HepG2 (cell line): ENCODE results near the gene GNPDA1. TPM values are rescaled to one million over a fixed set of nuclear protein-coding genes. Genes with fewer than 3 reads are reported as not detected.

Experiments used
- ATF7-NPFF ChIP-seq: sonication (generic); formaldehyde crosslinking; IDR thresholded peaks from 2 replicates; pipeline ENCODE4 v1.8.1; 2023; ENCODE audit warnings: mild to moderate bottlenecking, low read depth, missing genetic modification reagents, moderate library complexity
- BHLHE40 ChIP-seq: IDR thresholded peaks from 2 replicates; pipeline ENCODE4 v1.6.1; 2011; ENCODE audit warnings: low read length, improper control_type of control experiment
- CBX2 ChIP-seq, 2 experiments: fragments of 200-600 bp in 1 of 2; sonication (generic); formaldehyde crosslinking in 1 of 2; IDR thresholded peaks; 2 replicates each; pipeline versions ENCODE4 v1.7.0 to v1.8.1; 2018 to 2022; ENCODE audit warnings: low read depth in 2 of 2, low read length in 1 of 2, mild to moderate bottlenecking in 1 of 2, missing genetic modification reagents in 1 of 2
- DNMT1 ChIP-seq: sonication (generic); formaldehyde crosslinking; IDR thresholded peaks from 2 replicates; pipeline ENCODE4 v1.5.1; 2020; ENCODE audit warnings: mild to moderate bottlenecking, missing genetic modification reagents
- DR1 ChIP-seq: sonication (generic); formaldehyde crosslinking; IDR thresholded peaks from 2 replicates; pipeline ENCODE4 v1.8.0; 2021; ENCODE audit warnings: mild to moderate bottlenecking, missing genetic modification reagents, inconsistent platforms
- ELF4 ChIP-seq: sonication (generic); formaldehyde crosslinking; IDR thresholded peaks from 2 replicates; pipeline ENCODE4 v1.5.0; 2020; ENCODE audit warnings: missing genetic modification reagents, mild to moderate bottlenecking, moderate library complexity, borderline replicate concordance
- FOXO1 ChIP-seq: sonication (generic); formaldehyde crosslinking; IDR thresholded peaks from 2 replicates; pipeline ENCODE4 v1.4.0; 2020; ENCODE audit warnings: missing genetic modification reagents
- HOXA5 ChIP-seq: sonication (generic); formaldehyde crosslinking; IDR thresholded peaks from 2 replicates; pipeline ENCODE4 v1.4.0; 2020; ENCODE audit warnings: missing genetic modification reagents
- POLR2AphosphoS5 ChIP-seq: IDR thresholded peaks from 2 replicates; pipeline ENCODE4 v1.6.1; 2012; ENCODE audit warnings: low read depth, low read length
- RFXAP ChIP-seq: sonication (generic); formaldehyde crosslinking; IDR thresholded peaks from 2 replicates; pipeline ENCODE4 v1.4.0; 2020; ENCODE audit warnings: missing genetic modification reagents, borderline replicate concordance
- THAP11 ChIP-seq: IDR thresholded peaks from 2 replicates; pipeline ENCODE4 v1.6.1; 2016; ENCODE audit warnings: missing biosample characterization, missing genetic modification reagents
- TOPORS ChIP-seq: sonication (generic); formaldehyde crosslinking; IDR thresholded peaks from 2 replicates; pipeline ENCODE4 v1.8.0; 2023; ENCODE audit warnings: mild to moderate bottlenecking, missing genetic modification reagents
- ZBTB8A ChIP-seq: sonication (generic); formaldehyde crosslinking; IDR thresholded peaks from 2 replicates; pipeline ENCODE4 v1.4.0; 2020; ENCODE audit warnings: mild to moderate bottlenecking, low read depth, missing genetic modification reagents, borderline replicate concordance
- ZFX ChIP-seq: sonication (generic); formaldehyde crosslinking; IDR thresholded peaks from 2 replicates; pipeline ENCODE4 v1.4.0; 2020; ENCODE audit warnings: mild to moderate bottlenecking, low read depth, missing genetic modification reagents, moderate library complexity
- ZNF124 ChIP-seq: sonication (generic); formaldehyde crosslinking; IDR thresholded peaks from 2 replicates; pipeline ENCODE4 v1.4.0; 2020; ENCODE audit warnings: missing genetic modification reagents
- ZNF230 ChIP-seq: sonication (generic); formaldehyde crosslinking; IDR thresholded peaks from 2 replicates; pipeline ENCODE4 v1.4.0; 2020; ENCODE audit warnings: mild to moderate bottlenecking, missing genetic modification reagents
- ZNF274 ChIP-seq: sonication (generic); formaldehyde crosslinking; IDR thresholded peaks from 2 replicates; pipeline ENCODE4 v1.5.1; 2020; ENCODE audit warnings: mild to moderate bottlenecking, missing genetic modification reagents
- ZNF761 ChIP-seq: sonication (generic); formaldehyde crosslinking; conservative IDR thresholded peaks from 2 replicates; pipeline ENCODE4 v1.4.0; 2020; ENCODE audit warnings: mild to moderate bottlenecking, missing genetic modification reagents
- ZSCAN22 ChIP-seq: sonication (generic); formaldehyde crosslinking; IDR thresholded peaks from 2 replicates; pipeline ENCODE4 v1.4.0; 2020; ENCODE audit warnings: mild to moderate bottlenecking, missing genetic modification reagents
- polyA plus RNA-seq, 8 experiments: library from polyadenylated mRNA; depleted of rRNA in 3 of 8; stranded (reverse) in 7 of 8; unstranded in 1 of 8; fragments of >200 nt; fragmentation: Illumina TruSeq in 4 of 8; extraction: Trizol in 4 of 8; gene quantifications; 2 replicates each; pipeline versions ENCODE4 v1.2.1 to v1.2.3, GENCODE V29; 2011 to 2016; ENCODE audit warnings: low read depth in 4 of 8, missing spikeins in 1 of 8, mixed read lengths in 1 of 8; ENCODE audit not compliant: insufficient read depth in 1 of 8
- total RNA-seq, 5 experiments: library from RNA; depleted of rRNA; stranded (reverse); fragments of >200 nt; fragmentation: Illumina TruSeq; extraction: Trizol; gene quantifications; 2 replicates each; pipeline ENCODE4 v1.2.3, GENCODE V29; 2016; ENCODE audit warnings: low read depth in 1 of 5
- TF ChIP-seq, protein P1 (sequence below): sonication (generic); formaldehyde crosslinking; IDR thresholded peaks from 2 replicates; pipeline ENCODE4 v1.5.0; 2020; ENCODE audit warnings: mild to moderate bottlenecking, missing genetic modification reagents
- TF ChIP-seq, protein P2 (sequence below): sonication (generic); formaldehyde crosslinking; IDR thresholded peaks from 2 replicates; pipeline ENCODE4 v1.5.0; 2020; ENCODE audit warnings: missing genetic modification reagents
- TF ChIP-seq, protein P3 (sequence below): sonication (generic); formaldehyde crosslinking; IDR thresholded peaks from 2 replicates; pipeline ENCODE4 v1.4.0; 2020; ENCODE audit warnings: mild to moderate bottlenecking, missing genetic modification reagents, borderline replicate concordance

Gene GNPDA1
- total and polyA plus RNA-seq, 2 of the 13 experiments (the other 11 are each of a cell fraction or from before 2014, with no cell fraction given) = 6.0 to 54.1 TPM

DNA sequence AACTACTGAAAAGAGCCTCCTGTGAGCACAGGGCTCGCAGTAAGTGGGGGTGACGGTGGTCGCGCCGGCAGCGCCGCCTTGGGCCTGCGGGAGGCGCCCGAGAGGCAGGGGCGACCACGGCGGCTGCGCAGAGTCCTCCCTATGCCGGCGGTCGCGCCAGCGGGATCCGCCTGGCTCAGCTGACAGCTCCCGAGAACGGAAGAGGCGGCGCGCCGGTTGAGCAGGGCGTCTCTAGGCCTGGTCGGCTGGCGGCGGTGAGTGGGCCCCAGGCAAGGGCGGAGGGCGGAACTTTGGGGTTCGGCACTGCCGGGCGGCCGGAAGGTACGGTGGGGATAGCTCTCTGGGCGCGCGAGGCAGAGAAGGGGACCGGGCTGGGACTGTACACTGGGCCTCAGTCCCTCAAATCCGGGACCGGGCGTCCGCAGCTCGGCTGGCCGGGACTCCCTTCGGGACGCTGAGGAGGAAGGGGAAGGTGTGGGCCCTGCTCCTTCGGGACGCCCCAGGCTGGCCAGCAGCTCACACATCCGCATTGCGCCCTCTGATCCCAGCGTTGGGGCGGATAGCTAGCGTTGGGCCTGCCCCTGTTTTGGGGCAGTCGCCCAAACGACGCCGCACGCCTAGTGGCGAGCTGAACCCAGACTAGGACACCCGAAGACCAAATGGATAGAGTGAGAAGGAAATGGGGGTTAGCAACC is 43.8 kb downstream of the GNPDA1 start, which contains the start of gene RNF14 (continued):
- TF ChIP-seq FOXO1 (CRISPR knock-in tag) (no peak; the same call in 1 of the 2 replicates), ELF4 (0 out of 2 replicates have a peak, but pooled peaks have one; percentile 73), ZFX (CRISPR knock-in tag) (peak; percentile 99), DNMT1 (CRISPR knock-in tag) (0 out of 2 replicates have a peak, but pooled peaks have one; percentile 84), POLR2AphosphoS5 (peak; percentile 77), BHLHE40 (peak; percentile 33; the same call in 1 of the 2 replicates), THAP11 (peak; percentile 86), HOXA5 (peak; percentile 94), CBX2 (IDR thresholded peaks at IDR 0.05; ENCODE audit: low read depth, low read length) (no peak), CBX2 (CRISPR knock-in tag; IDR thresholded peaks at IDR 0.05; ENCODE audit: low read depth) (0 out of 2 replicates have a peak, but pooled peaks have one; percentile 26), ZNF124 (0 out of 2 replicates have a peak, but pooled peaks have one; percentile 26), ATF7-NPFF (CRISPR knock-in tag) (peak; percentile 93), ZNF230 (CRISPR knock-in tag) (peak; percentile 64; the same call in 1 of the 2 replicates), DR1 (CRISPR knock-in tag) (peak; percentile 87; the same call in 1 of the 2 replicates), RFXAP (CRISPR knock-in tag) (0 out of 2 replicates have a peak, but pooled peaks have one; percentile 91), ZSCAN22 (no peak), ZBTB8A (CRISPR knock-in tag) (0 out of 2 replicates have a peak, but pooled peaks have one; percentile 46), ZNF761 (CRISPR knock-in tag) (peak; percentile 82; the same call in 1 of the 2 replicates), TOPORS (CRISPR knock-in tag) (peak; percentile 71; the same call in 1 of the 2 replicates), ZNF274 (peak; percentile 24; the same call in 1 of the 2 replicates)
- TF ChIP-seq, protein P1, sequence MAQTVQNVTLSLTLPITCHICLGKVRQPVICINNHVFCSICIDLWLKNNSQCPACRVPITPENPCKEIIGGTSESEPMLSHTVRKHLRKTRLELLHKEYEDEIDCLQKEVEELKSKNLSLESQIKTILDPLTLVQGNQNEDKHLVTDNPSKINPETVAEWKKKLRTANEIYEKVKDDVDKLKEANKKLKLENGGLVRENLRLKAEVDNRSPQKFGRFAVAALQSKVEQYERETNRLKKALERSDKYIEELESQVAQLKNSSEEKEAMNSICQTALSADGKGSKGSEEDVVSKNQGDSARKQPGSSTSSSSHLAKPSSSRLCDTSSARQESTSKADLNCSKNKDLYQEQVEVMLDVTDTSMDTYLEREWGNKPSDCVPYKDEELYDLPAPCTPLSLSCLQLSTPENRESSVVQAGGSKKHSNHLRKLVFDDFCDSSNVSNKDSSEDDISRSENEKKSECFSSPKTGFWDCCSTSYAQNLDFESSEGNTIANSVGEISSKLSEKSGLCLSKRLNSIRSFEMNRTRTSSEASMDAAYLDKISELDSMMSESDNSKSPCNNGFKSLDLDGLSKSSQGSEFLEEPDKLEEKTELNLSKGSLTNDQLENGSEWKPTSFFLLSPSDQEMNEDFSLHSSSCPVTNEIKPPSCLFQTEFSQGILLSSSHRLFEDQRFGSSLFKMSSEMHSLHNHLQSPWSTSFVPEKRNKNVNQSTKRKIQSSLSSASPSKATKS (CRISPR knock-in tag) = no peak
- TF ChIP-seq, protein P2, sequence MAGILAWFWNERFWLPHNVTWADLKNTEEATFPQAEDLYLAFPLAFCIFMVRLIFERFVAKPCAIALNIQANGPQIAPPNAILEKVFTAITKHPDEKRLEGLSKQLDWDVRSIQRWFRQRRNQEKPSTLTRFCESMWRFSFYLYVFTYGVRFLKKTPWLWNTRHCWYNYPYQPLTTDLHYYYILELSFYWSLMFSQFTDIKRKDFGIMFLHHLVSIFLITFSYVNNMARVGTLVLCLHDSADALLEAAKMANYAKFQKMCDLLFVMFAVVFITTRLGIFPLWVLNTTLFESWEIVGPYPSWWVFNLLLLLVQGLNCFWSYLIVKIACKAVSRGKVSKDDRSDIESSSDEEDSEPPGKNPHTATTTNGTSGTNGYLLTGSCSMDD (CRISPR knock-in tag) = no peak
- TF ChIP-seq, protein P3, sequence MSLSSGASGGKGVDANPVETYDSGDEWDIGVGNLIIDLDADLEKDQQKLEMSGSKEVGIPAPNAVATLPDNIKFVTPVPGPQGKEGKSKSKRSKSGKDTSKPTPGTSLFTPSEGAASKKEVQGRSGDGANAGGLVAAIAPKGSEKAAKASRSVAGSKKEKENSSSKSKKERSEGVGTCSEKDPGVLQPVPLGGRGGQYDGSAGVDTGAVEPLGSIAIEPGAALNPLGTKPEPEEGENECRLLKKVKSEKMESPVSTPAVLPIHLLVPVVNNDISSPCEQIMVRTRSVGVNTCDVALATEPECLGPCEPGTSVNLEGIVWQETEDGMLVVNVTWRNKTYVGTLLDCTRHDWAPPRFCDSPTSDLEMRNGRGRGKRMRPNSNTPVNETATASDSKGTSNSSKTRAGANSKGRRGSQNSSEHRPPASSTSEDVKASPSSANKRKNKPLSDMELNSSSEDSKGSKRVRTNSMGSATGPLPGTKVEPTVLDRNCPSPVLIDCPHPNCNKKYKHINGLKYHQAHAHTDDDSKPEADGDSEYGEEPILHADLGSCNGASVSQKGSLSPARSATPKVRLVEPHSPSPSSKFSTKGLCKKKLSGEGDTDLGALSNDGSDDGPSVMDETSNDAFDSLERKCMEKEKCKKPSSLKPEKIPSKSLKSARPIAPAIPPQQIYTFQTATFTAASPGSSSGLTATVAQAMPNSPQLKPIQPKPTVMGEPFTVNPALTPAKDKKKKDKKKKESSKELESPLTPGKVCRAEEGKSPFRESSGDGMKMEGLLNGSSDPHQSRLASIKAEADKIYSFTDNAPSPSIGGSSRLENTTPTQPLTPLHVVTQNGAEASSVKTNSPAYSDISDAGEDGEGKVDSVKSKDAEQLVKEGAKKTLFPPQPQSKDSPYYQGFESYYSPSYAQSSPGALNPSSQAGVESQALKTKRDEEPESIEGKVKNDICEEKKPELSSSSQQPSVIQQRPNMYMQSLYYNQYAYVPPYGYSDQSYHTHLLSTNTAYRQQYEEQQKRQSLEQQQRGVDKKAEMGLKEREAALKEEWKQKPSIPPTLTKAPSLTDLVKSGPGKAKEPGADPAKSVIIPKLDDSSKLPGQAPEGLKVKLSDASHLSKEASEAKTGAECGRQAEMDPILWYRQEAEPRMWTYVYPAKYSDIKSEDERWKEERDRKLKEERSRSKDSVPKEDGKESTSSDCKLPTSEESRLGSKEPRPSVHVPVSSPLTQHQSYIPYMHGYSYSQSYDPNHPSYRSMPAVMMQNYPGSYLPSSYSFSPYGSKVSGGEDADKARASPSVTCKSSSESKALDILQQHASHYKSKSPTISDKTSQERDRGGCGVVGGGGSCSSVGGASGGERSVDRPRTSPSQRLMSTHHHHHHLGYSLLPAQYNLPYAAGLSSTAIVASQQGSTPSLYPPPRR (CRISPR knock-in tag) = 0 out of 2 replicates have a peak, but pooled peaks have one; percentile 26
